Measurements from ENCODE around the gene OPRD1. TPM values are rescaled to one million over a fixed set of nuclear protein-coding genes. Genes with fewer than 3 reads are reported as not detected.

Gene OPRD1
- 0.31 TPM for total RNA-seq

DNA sequence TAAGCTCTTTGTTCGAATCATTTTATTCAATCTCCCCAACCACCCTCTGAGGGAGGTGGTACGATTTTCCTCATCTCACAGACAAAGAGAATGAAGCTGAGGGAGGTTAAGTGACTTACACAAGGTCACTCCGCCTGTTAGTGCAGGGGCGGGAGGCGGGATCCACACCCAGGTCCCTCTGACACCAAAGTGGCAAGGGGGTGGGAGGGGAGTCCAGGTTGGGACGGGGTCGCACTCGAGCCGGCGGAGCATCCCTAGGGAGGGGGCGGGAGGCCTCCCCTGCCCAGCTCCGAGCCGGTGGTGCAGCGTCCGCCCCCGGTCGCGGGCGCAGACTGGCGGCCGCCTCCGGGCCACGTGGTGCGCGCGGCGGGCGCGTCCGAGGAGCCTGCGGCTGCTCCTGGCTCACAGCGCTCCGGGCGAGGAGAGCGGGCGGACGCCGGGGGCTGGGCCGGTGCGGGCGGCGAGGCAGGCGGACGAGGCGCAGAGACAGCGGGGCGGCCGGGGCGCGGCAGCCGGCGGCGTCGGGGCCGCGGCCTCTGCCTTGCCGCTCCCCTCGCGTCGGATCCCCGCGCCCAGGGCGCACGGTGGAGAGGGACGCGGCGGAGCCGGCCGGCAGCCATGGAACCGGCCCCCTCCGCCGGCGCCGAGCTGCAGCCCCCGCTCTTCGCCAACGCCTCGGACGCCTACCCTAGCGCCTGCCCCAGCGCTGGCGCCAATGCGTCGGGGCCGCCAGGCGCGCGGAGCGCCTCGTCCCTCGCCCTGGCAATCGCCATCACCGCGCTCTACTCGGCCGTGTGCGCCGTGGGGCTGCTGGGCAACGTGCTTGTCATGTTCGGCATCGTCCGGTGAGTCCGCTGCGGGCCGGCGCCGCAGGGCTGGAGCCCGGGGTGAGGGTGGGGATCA, at the start of gene OPRD1:
Gene OPRD1 (plus strand): TSS at position 405 of the 903 bp plus-strand sequence. CDS start 214 bp downstream, at position 619.

GRCh38 chr1:28914228-28915030, 102.5 kb downstream of the OPRD1 start, which contains the start of gene EPB41:
EPB41 (plus strand) TSS chr1:28914569; CDS start chr1:28987438, 72,869 bp downstream.

Small RNA genes lying within 50 kb of the gene (small RNA-seq; reads per million reads assigned to genes)
- not detected for gene RF00019 (ENCODE audit: low replicate concordance)

Other genes with a start within 250 kb of the OPRD1 start
- gene RAB42, start 219.9 kb upstream of the OPRD1 start, total RNA-seq: 1.9 TPM
- 12.2 TPM for gene TAF12, start 169.1 kb upstream of the OPRD1 start, total RNA-seq
- gene RNU11, start 163.6 kb upstream of the OPRD1 start, total RNA-seq: under 0.01 TPM
- gene GMEB1, start 143.4 kb upstream of the OPRD1 start, total RNA-seq: 15.0 TPM
- gene YTHDF2, start 75.2 kb upstream of the OPRD1 start, total RNA-seq: 74.2 TPM
- 78.3 TPM for gene EPB41, start 102.4 kb downstream of the OPRD1 start, total RNA-seq

Data from parietal lobe (tissue), 2 donors.